ENCODE measurements around the gene ALPK1. TPM values are rescaled to one million over a fixed set of nuclear protein-coding genes. Genes with fewer than 3 reads are reported as not detected.

The ALPK1 gene
- total and polyA plus RNA-seq, 4 donors, result 2.8 to 14.0 (median 4.7) TPM

DNA sequence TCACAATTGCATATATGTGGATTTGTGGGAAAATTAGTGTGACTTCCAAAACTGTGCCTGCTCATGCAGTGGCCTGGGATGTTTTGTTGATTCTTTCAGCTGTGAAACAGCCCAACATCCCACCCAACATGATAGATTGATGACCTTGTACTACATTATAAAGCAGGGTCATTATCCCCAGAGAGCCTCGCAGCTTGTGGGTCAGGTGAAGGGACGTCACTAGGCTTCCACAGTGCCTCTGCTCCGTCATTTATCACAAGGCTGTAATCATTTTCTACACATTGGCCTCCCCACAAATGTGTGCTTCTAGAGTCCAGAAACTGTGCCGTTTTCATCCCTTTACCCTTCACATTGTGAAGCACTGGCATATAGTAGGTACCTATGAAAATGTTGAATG is 31.6 kb downstream of the ALPK1 start:
- TF ChIP-seq JUND (IDR thresholded peaks at IDR 0.05) (no peak), SP1 (IDR thresholded peaks at IDR 0.05) (no peak), EGR1 (IDR thresholded peaks at IDR 0.05; ENCODE audit: low read depth in 2 of 2) (no peak), HNF4A (conservative IDR thresholded peaks at IDR 0.05) (no peak), TAF1 (conservative IDR thresholded peaks at IDR 0.05) (no peak), RAD21 (IDR thresholded peaks at IDR 0.05) (no peak)
- TF ChIP-seq, protein P1, sequence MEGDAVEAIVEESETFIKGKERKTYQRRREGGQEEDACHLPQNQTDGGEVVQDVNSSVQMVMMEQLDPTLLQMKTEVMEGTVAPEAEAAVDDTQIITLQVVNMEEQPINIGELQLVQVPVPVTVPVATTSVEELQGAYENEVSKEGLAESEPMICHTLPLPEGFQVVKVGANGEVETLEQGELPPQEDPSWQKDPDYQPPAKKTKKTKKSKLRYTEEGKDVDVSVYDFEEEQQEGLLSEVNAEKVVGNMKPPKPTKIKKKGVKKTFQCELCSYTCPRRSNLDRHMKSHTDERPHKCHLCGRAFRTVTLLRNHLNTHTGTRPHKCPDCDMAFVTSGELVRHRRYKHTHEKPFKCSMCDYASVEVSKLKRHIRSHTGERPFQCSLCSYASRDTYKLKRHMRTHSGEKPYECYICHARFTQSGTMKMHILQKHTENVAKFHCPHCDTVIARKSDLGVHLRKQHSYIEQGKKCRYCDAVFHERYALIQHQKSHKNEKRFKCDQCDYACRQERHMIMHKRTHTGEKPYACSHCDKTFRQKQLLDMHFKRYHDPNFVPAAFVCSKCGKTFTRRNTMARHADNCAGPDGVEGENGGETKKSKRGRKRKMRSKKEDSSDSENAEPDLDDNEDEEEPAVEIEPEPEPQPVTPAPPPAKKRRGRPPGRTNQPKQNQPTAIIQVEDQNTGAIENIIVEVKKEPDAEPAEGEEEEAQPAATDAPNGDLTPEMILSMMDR (IDR thresholded peaks at IDR 0.05; ENCODE audit: low read depth, low read length, missing input control), result no peak
- WGBS, result 97% methylated on average over 4 of the region's 4 CpGs
- H3K4me1 ChIP-seq (ENCODE audit: control insufficient read depth in 4 of 4, insufficient read depth in 4 of 4, low read length in 3 of 4), result no peaks in the 10 kb centered on the region
- H3K27me3 ChIP-seq (ENCODE audit: control insufficient read depth in 4 of 4, insufficient read depth in 4 of 4, low read length in 3 of 4), result no peaks in the 10 kb centered on the region
- H3K9ac ChIP-seq (ENCODE audit: low read depth in 1 of 2, low read length in 2 of 2), result no peak overlapping the region
- H3K27ac ChIP-seq (ENCODE audit: low read depth in 1 of 2, low read length in 2 of 2), result no peak overlapping the region
- H3K9me3 ChIP-seq (ENCODE audit: control insufficient read depth in 4 of 4, low read length in 3 of 4), result no peaks in the 10 kb centered on the region
- DNase-seq (ENCODE audit: low spot score), result no peak
- peaks cover 1 to 6% (median 3%) of the 10 kb centered on the region in 4 donors for H3K36me3 ChIP-seq (ENCODE audit: control insufficient read depth in 4 of 4, insufficient read depth in 3 of 4, low read depth in 1 of 4, low read length in 3 of 4)
- H3K4me3 ChIP-seq (ENCODE audit: low read depth in 1 of 3, low read length in 3 of 3), result no peak overlapping the region

DNA sequence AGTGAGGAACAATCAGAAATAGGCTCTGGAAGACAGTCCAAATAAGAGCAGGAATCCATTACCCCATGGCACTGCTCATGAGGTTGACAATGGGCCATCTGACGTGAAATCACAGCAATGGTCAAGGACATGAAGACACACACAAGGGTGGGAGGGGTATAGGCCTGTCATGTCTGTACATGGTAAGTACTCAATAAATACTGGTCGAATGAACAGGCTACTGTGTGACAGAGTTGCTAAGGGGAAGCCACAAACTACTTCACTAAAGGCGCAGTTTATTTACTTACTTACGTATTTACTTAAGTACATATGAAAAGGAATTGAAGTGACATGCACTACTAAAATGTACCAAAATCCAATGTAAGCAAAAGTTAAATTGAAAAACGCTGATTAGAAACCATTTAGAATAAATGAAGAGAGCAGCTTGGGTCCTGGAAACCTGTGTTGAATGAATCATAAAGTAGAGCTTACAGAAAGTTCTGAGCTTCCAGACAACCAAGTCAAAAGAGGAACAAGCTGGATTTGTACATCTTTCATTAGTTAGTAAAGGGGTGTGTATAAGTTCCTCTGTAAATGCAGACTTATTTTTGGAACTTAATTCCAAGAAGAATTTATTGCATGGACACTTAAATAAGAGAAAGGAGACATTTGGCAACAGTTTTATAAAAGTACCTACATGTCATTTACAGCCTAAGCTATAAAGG is 32.7 kb downstream of the ALPK1 start:
- Histone ChIP-seq H3K4me1 (ENCODE audit: control insufficient read depth in 4 of 4, insufficient read depth in 4 of 4, low read length in 3 of 4) (no peaks in the 10 kb centered on the region), H3K9me3 (ENCODE audit: control insufficient read depth in 4 of 4, low read length in 3 of 4) (no peaks in the 10 kb centered on the region), H3K9ac (ENCODE audit: low read depth in 1 of 2, low read length in 2 of 2) (no peak overlapping the region), H3K27ac (ENCODE audit: low read depth in 1 of 2, low read length in 2 of 2) (no peak overlapping the region), H3K36me3 (ENCODE audit: control insufficient read depth in 4 of 4, insufficient read depth in 3 of 4, low read depth in 1 of 4, low read length in 3 of 4) (peaks cover under 1 to 6% (median 2%) of the 10 kb centered on the region in 4 donors), H3K27me3 (ENCODE audit: control insufficient read depth in 4 of 4, insufficient read depth in 4 of 4, low read length in 3 of 4) (no peaks in the 10 kb centered on the region), H3K4me3 (ENCODE audit: low read depth in 1 of 3, low read length in 3 of 3) (no peak overlapping the region)
- no peak for TF ChIP-seq JUND (IDR thresholded peaks at IDR 0.05)
- no peak for TF ChIP-seq HNF4G (IDR thresholded peaks at IDR 0.05)
- TF ChIP-seq, protein P2, sequence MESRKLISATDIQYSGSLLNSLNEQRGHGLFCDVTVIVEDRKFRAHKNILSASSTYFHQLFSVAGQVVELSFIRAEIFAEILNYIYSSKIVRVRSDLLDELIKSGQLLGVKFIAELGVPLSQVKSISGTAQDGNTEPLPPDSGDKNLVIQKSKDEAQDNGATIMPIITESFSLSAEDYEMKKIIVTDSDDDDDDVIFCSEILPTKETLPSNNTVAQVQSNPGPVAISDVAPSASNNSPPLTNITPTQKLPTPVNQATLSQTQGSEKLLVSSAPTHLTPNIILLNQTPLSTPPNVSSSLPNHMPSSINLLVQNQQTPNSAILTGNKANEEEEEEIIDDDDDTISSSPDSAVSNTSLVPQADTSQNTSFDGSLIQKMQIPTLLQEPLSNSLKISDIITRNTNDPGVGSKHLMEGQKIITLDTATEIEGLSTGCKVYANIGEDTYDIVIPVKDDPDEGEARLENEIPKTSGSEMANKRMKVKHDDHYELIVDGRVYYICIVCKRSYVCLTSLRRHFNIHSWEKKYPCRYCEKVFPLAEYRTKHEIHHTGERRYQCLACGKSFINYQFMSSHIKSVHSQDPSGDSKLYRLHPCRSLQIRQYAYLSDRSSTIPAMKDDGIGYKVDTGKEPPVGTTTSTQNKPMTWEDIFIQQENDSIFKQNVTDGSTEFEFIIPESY (IDR thresholded peaks at IDR 0.05), result no peak
- no peak for TF ChIP-seq FOXA1 (IDR thresholded peaks at IDR 0.05)
- TF ChIP-seq YY1 (IDR thresholded peaks at IDR 0.05), result no peak
- TF ChIP-seq, protein P3, sequence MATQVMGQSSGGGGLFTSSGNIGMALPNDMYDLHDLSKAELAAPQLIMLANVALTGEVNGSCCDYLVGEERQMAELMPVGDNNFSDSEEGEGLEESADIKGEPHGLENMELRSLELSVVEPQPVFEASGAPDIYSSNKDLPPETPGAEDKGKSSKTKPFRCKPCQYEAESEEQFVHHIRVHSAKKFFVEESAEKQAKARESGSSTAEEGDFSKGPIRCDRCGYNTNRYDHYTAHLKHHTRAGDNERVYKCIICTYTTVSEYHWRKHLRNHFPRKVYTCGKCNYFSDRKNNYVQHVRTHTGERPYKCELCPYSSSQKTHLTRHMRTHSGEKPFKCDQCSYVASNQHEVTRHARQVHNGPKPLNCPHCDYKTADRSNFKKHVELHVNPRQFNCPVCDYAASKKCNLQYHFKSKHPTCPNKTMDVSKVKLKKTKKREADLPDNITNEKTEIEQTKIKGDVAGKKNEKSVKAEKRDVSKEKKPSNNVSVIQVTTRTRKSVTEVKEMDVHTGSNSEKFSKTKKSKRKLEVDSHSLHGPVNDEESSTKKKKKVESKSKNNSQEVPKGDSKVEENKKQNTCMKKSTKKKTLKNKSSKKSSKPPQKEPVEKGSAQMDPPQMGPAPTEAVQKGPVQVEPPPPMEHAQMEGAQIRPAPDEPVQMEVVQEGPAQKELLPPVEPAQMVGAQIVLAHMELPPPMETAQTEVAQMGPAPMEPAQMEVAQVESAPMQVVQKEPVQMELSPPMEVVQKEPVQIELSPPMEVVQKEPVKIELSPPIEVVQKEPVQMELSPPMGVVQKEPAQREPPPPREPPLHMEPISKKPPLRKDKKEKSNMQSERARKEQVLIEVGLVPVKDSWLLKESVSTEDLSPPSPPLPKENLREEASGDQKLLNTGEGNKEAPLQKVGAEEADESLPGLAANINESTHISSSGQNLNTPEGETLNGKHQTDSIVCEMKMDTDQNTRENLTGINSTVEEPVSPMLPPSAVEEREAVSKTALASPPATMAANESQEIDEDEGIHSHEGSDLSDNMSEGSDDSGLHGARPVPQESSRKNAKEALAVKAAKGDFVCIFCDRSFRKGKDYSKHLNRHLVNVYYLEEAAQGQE (IDR thresholded peaks at IDR 0.05), result no peak
- no peak for TF ChIP-seq RAD21 (IDR thresholded peaks at IDR 0.05)
- TF ChIP-seq, protein P4, sequence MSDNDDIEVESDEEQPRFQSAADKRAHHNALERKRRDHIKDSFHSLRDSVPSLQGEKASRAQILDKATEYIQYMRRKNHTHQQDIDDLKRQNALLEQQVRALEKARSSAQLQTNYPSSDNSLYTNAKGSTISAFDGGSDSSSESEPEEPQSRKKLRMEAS (IDR thresholded peaks at IDR 0.05), result no peak
- TF ChIP-seq NR2F2 (IDR thresholded peaks at IDR 0.05), result no peak
- TF ChIP-seq TAF1 (conservative IDR thresholded peaks at IDR 0.05), result no peak
- no peak for TF ChIP-seq SP1 (IDR thresholded peaks at IDR 0.05)
- no peak for TF ChIP-seq FOXA2 (IDR thresholded peaks at IDR 0.05)
- TF ChIP-seq, protein P5, sequence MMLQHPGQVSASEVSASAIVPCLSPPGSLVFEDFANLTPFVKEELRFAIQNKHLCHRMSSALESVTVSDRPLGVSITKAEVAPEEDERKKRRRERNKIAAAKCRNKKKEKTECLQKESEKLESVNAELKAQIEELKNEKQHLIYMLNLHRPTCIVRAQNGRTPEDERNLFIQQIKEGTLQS (IDR thresholded peaks at IDR 0.05), result no peak
- TF ChIP-seq EGR1 (IDR thresholded peaks at IDR 0.05; ENCODE audit: low read depth in 2 of 2), result no peak
- no peak for TF ChIP-seq GABPA (IDR thresholded peaks at IDR 0.05 in 1 of 2, conservative IDR thresholded peaks at IDR 0.05 in 1 of 2)
- TF ChIP-seq RXRA (IDR thresholded peaks at IDR 0.05), result no peak
- TF ChIP-seq, protein P1 (IDR thresholded peaks at IDR 0.05; ENCODE audit: low read depth, low read length, missing input control), result no peak
- no peak for TF ChIP-seq HNF4A (conservative IDR thresholded peaks at IDR 0.05)
- 90% methylated on average over 5 of the region's 5 CpGs for WGBS
- no peak for DNase-seq (ENCODE audit: low spot score)
